Measurements from ENCODE around the gene BOLA1.

GRCh38 chr1:149906570-149907075 lies 7.3 kb downstream of the BOLA1 start:
- TF ChIP-seq POLR2AphosphoS5 (IDR thresholded peaks at IDR 0.05; ENCODE audit: borderline replicate concordance, low read depth, low read length) (no peak), EZH2 (IDR thresholded peaks at IDR 0.05) (no peak), FOXP2 (optimal IDR thresholded peaks at IDR 0.05; ENCODE audit: control extremely low read depth, extremely low read length, insufficient read depth) (no peak)

Measured in SK-N-MC (cell line).